Measurements from ENCODE around the gene ZPR1.
"Not testable (repeated sequence)": the region's sequence is repeated elsewhere in the genome, so short reads cannot be mapped to it uniquely, and the experiment has no call there.

Gene ZPR1, protein sequence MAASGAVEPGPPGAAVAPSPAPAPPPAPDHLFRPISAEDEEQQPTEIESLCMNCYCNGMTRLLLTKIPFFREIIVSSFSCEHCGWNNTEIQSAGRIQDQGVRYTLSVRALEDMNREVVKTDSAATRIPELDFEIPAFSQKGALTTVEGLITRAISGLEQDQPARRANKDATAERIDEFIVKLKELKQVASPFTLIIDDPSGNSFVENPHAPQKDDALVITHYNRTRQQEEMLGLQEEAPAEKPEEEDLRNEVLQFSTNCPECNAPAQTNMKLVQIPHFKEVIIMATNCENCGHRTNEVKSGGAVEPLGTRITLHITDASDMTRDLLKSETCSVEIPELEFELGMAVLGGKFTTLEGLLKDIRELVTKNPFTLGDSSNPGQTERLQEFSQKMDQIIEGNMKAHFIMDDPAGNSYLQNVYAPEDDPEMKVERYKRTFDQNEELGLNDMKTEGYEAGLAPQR

DNA sequence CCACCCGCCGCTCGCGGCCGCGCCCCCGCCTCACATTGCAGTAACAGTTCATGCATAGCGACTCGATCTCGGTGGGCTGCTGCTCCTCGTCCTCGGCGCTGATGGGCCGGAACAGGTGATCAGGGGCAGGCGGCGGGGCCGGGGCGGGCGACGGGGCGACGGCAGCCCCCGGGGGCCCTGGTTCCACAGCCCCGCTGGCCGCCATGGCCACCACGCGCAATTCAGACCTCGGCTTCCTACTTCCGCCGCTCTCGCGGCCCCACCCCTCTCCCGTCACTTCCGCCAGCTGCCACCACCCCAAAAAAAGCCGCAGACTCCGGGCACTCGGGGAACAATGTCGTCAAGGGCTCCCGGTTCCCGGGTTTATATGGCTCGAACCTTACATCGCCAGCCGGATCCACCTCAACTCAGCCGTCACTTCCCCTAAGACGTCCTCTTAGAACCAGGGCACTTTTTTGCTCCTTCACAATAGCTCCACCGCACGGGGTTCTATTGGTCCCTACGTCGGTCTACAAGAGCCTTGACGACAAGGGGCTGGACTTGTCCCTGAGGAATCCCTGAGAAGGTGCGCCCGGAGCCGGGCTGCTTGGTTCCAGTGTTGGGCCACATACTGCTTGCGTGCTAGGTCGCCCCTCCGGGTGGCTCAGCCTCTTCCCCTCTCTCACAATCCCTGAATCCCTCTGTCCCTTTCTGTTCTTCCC is at the start of gene ZPR1:
TSS of gene ZPR1 (minus strand) at position 238 of the 701 bp plus-strand sequence. CDS start at position 205, 33 bp downstream.
- DNase-seq (ENCODE audit: insufficient read length, low spot score) (peak; percentile 85), FAIRE-seq (peak; percentile 64)

DNA sequence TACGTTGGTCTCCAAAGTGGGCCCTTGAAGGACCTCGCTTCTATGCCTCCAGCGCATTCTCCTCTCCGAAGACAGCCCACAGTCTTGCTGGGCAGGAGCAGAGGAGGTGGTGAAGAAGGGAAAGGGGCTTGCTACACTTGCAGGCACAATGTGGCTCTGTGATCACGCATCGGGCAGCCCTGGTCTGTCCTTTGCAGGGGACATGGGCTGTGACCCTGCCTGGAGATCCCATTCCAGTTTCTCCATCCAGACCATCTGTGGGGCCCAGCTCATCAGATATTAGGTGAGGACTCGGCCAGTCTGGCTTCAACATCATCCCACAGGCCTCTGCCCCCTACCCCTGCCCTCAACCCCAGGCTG is 48.8 kb upstream of the ZPR1 start:
- DNase-seq (ENCODE audit: insufficient read length, low spot score), result no peak
- no peak for FAIRE-seq

DNA sequence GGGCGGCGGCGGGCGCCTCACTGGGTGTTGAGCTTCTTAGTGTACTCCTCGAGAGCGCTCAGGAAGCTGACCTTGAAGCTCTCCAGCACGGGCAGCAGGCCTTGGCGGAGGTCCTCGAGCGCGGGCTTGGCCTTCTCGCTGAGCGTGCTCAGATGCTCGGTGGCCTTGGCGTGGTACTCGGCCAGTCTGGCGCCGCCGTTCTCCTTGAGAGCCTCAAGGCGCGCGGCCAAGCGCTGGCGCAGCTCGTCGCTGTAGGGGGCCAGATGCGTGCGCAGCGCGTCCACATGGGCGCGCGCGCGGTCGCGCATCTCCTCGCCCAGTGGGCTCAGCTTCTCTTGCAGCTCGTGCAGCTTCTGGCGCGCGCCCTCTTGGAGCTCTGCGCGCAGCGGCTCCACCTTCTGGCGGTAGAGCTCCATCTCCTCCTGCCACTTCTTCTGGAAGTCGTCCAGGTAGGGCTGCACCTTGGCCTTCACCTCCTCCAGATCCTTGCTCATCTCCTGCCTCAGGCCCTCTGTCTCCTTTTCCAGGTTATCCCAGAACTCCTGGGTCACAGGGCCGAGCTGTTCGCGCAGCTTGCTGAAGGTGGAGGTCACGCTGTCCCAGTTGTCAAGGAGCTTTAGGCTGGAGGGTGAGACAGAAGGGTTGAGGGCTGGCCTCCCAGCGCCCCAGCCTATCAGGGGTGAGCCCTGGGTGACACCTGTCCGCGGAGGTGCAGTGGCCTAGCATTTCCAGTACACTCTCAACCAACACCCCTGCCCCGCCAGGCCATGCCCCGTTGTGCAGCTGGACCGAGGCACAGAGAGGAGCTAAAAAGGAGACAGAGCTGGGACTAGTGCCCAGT is 48.2 kb upstream of the ZPR1 start:
- FAIRE-seq, result peak; percentile 82
- peak; percentile 79 for DNase-seq (ENCODE audit: insufficient read length, low spot score)

DNA sequence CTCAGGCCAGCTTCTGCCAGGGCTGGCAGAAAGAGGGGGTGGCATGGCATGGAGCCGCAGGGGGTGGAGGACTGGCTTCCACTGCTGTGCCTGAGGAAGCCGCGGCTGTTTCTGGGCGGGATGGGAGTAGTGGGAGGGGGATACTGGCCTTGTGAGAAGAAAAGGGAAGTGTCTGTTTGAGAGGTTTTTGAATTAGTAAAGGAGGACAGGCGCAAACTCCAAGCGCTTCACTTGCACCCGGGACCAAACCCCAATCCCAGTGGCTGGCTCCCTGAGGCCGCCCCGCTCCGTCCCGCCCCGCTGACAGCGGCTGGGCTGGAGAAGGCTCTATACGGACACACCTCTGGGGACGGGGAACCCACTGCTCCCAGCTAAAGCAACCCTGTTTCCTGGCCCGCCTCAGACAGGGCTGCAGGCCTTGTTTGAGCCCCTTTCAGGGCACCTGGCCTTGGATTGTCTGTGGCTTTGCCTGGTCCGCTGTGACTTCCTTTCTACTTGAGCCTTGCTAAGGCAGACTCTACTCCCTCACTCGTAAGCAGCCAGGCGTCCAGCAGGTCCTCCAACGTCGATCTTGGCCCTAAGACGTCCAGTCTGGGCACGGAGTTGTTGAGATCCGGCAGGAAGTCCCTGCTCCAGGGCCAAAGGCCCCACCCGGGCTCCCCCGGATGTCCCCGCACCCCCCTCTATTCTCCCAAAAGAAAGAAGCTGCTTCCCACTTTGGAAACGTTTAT is 47.4 kb upstream of the ZPR1 start:
- no peak for DNase-seq (ENCODE audit: insufficient read length, low spot score)
- FAIRE-seq, result no peak

DNA sequence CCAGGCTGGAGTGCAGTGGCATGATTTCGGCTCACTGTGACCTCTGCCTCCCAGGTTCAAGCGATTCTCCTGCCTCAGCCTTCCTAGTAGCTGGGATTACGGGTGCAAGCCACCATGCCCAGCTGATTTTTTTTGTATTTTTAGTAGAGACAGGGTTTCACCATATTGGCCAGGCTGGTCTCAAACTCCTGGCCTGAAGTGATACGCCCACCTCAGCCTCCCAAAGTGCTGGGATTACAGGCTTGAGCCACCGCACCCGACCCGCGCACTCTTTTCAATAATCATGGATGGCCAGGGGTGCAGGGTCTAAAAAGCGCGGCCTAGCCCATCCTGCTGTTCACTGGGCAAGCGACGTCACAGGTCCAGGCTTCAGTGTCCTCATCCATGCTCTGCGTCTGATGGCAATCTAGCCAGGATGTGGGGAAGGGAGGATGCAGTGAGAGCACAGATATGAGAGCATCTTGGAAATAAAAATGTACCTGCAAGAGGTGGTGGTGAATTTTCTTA is 46.8 kb upstream of the ZPR1 start:
- not testable (repeated sequence) for DNase-seq (ENCODE audit: insufficient read length, low spot score); FAIRE-seq

DNA sequence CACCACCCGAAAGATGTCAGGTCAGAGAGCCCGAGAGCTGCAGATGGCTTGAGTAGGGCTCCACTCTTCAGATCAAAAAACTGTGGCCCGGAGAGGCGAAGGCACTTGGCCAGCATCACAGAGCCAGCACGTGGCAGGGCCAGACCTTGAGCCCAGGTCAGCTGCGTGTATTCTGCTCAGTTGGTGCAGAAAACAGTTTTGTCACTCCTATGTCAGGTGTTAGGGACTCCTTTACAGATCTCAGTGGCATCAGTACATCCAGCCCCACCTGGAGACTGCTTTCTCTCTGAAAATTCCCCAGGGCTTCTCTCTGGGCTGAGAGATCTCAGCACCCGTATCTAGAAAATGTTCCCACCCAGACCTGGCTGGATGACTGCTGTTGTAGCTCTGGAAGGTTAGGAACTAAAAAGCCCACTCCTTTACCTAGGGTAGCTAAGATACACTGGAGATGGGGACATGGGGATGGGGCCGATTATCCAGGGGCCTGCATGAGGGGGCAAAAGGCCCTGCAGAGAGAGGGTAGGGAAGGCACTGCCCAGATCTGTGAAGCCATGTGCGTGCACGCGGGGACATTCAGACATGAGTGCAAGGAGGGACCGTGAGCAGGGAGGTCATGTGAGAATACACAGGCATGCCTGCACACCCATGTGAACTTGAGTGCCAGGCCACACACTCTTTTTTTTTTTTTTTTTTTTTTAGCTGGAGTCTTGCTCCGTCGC is 46.2 kb upstream of the ZPR1 start:
- FAIRE-seq, result no peak

DNA sequence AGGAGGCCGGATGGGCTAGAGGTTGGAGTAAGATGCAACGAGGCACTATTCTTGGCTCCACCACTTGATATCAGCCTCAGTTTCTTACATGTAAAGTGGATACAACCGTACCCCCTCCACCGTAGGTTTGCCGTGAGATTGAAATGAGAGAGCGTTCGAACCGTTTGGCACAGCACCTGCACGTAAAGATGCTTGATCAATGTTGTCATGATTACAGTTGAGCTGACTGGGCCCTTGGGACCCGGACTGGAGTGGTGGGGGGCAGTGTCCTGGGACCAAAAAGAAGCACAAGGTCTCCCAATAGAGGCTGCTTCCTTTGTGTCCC is 45.6 kb upstream of the ZPR1 start:
- FAIRE-seq, result no peak
- DNase-seq (ENCODE audit: insufficient read length, low spot score), result no peak

More for the DNA sequence above, 46.2 kb upstream of the ZPR1 start:
- no peak for DNase-seq (ENCODE audit: insufficient read length, low spot score)

DNA sequence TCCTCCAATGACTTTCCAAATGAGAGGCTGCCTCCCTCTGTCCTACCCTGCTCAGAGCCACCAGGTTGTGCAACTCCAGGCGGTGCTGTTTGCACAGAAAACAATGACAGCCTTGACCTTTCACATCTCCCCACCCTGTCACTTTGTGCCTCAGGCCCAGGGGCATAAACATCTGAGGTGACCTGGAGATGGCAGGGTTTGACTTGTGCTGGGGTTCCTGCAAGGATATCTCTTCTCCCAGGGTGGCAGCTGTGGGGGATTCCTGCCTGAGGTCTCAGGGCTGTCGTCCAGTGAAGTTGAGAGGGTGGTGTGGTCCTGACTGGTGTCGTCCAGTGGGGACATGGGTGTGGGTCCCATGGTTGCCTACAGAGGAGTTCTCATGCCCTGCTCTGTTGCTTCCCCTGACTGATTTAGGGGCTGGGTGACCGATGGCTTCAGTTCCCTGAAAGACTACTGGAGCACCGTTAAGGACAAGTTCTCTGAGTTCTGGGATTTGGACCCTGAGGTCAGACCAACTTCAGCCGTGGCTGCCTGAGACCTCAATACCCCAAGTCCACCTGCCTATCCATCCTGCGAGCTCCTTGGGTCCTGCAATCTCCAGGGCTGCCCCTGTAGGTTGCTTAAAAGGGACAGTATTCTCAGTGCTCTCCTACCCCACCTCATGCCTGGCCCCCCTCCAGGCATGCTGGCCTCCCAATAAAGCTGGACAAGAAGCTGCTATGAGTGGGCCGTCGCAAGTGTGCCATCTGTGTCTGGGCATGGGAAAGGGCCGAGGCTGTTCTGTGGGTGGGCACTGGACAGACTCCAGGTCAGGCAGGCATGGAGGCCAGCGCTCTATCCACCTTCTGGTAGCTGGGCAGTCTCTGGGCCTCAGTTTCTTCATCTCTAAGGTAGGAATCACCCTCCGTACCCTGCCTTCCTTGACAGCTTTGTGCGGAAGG is 44.8 kb upstream of the ZPR1 start:
- FAIRE-seq, result no peak
- no peak for DNase-seq (ENCODE audit: insufficient read length, low spot score)

DNA sequence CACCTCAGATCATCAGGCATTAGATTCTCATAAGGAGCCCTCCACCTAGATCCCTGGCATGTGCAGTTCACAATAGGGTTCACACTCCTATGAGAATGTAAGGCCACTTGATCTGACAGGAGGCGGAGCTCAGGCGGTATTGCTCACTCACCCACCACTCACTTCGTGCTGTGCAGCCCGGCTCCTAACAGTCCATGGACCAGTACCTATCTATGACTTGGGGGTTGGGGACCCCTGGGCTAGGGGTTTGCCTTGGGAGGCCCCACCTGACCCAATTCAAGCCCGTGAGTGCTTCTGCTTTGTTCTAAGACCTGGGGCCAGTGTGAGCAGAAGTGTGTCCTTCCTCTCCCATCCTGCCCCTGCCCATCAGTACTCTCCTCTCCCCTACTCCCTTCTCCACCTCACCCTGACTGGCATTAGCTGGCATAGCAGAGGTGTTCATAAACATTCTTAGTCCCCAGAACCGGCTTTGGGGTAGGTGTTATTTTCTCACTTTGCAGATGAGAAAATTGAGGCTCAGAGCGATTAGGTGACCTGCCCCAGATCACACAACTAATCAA is 44.0 kb upstream of the ZPR1 start:
- DNase-seq (ENCODE audit: insufficient read length, low spot score) (no peak), FAIRE-seq (no peak)

DNA sequence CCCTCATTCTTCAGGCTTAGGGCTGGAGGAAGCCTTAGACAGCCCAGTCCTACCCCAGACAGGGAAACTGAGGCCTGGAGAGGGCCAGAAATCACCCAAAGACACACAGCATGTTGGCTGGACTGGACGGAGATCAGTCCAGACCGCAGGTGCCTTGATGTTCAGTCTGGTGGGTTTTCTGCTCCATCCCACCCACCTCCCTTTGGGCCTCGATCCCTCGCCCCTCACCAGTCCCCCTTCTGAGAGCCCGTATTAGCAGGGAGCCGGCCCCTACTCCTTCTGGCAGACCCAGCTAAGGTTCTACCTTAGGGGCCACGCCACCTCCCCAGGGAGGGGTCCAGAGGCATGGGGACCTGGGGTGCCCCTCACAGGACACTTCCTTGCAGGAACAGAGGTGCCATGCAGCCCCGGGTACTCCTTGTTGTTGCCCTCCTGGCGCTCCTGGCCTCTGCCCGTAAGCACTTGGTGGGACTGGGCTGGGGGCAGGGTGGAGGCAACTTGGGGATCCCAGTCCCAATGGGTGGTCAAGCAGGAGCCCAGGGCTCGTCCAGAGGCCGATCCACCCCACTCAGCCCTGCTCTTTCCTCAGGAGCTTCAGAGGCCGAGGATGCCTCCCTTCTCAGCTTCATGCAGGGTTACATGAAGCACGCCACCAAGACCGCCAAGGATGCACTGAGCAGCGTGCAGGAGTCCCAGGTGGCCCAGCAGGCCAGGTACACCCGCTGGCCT is 42.5 kb upstream of the ZPR1 start:
- FAIRE-seq, result no peak
- no peak for DNase-seq (ENCODE audit: insufficient read length, low spot score)

DNA sequence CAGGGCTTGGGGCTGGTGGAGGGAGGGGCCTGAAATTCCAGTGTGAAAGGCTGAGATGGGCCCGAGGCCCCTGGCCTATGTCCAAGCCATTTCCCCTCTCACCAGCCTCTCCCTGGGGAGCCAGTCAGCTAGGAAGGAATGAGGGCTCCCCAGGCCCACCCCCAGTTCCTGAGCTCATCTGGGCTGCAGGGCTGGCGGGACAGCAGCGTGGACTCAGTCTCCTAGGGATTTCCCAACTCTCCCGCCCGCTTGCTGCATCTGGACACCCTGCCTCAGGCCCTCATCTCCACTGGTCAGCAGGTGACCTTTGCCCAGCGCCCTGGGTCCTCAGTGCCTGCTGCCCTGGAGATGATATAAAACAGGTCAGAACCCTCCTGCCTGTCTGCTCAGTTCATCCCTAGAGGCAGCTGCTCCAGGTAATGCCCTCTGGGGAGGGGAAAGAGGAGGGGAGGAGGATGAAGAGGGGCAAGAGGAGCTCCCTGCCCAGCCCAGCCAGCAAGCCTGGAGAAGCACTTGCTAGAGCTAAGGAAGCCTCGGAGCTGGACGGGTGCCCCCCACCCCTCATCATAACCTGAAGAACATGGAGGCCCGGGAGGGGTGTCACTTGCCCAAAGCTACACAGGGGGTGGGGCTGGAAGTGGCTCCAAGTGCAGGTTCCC is 41.8 kb upstream of the ZPR1 start, which contains the start of gene APOC3:
TSS of gene APOC3 (plus strand) at position 383 of the 659 bp plus-strand sequence. CDS start 676 bp downstream, outside the sequence.
- DNase-seq (ENCODE audit: insufficient read length, low spot score) (no peak), FAIRE-seq (no peak)

DNA sequence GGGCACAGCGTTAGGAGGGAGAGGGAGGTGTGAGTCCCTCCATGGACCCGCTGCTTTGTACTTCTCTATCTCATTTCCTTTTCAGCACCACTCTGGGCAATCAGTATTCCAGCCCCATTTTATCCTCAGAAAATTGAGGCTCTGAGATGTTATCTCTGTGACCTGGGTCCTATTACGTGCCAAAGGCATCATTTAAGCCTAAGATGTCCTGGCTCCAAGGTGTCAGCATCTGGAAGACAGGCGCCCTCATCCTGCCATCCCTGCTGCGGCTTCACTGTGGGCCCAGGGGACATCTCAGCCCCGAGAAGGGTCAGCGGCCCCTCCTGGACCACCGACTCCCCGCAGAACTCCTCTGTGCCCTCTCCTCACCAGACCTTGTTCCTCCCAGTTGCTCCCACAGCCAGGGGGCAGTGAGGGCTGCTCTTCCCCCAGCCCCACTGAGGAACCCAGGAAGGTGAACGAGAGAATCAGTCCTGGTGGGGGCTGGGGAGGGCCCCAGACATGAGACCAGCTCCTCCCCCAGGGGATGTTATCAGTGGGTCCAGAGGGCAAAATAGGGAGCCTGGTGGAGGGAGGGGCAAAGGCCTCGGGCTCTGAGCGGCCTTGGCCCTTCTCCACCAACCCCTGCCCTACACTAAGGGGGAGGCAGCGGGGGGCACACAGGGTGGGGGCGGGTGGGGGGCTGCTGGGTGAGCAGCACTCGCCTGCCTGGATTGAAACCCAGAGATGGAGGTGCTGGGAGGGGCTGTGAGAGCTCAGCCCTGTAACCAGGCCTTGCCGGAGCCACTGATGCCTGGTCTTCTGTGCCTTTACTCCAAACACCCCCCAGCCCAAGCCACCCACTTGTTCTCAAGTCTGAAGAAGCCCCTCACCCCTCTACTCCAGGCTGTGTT is 41.1 kb upstream of the ZPR1 start:
- no peak for DNase-seq (ENCODE audit: insufficient read length, low spot score)
- no peak for FAIRE-seq

DNA sequence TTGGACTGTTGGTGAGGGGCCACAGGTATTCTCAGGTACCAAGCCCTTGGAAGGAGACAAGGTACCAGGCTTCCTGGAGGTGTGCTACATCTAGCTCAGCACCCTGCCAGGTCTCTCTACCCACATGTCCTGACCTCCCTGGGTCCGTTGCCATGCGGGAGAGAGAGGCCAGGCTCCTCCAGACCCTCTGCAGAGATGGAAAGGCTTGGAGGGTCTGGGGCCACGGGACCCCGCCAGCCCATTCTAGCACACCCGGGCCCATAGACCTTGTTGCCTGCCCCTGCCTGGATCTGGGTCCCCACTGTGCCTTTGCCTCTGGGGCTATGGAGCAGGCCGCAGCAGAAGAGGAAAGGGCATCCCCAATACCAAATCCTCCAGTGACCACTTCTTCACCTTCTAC is 39.6 kb upstream of the ZPR1 start:
- no peak for FAIRE-seq
- DNase-seq (ENCODE audit: insufficient read length, low spot score), result no peak

DNA sequence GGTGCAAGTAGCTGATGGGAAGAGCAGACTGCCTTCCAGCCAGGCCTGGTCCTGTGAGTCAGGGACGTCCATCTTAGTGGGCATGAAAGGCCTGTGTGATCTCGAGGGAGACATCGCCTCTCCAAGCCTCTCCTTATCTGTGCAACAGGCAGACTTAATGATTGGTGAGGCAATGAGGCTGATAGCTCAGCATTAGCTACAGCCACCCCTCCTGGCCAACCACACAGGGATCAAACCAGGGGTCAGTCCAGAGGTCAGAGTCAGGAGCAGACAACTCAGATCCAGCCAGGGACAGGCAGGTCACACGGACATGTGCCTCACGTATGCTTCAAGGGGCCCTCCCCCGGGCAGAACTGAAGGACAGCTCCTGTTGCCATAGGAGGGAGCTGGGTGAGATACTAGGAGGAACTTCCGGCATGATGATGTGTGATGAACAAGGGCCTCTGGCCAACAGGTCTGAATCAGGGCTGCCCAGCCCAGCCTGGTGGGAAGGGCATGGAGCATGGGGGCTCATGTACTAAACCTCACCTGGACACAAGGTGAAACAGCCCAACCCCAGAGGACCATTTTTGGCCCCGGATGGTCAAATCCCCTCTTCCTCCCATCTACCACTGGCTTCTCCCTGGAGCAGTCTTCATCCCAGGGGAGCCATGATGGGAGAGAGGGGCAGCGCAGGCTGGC is 39.1 kb upstream of the ZPR1 start:
- DNase-seq (ENCODE audit: insufficient read length, low spot score) (no peak), FAIRE-seq (no peak)
